WTC11 (cell line): ENCODE data around the gene FAM117B. TPM values are rescaled to one million over a fixed set of nuclear protein-coding genes. Genes with fewer than 3 reads are reported as not detected.

Source experiments
- ATAC-seq: fragments of 200-7000 bp; cut with Tn5 transposase; 2 replicates; pipeline ENCODE4 v1.10.0; 2021; ENCODE audit warnings: mild to moderate bottlenecking, moderate library complexity
- CTCF ChIA-PET: fragments of 300-600 bp; sonication (Branson Sonifier 250); formaldehyde crosslinking; loops from one replicate; lab custom pipeline; 2021; ENCODE audit warnings: antibody characterized with exemption; lab: Charles Lee
- POLR2A ChIA-PET: fragments of 350-600 bp; sonication (Branson Sonifier 250); formaldehyde crosslinking; loops from one replicate; lab custom pipeline; 2021; ENCODE audit warnings: antibody characterized with exemption; lab: Charles Lee
- DNase-seq: peaks from one replicate; pipeline ENCODE4 v3.0.0; 2021; ENCODE audit warnings: low spot score
- H3K27ac Mint-ChIP-seq: 2 replicates; pipeline ENCODE4 v1.8.0; 2021; ENCODE audit warnings: mixed read lengths
- H3K27me3 Mint-ChIP-seq: 2 replicates; pipeline ENCODE4 v1.8.0; 2021; ENCODE audit warnings: low read depth, mild to moderate bottlenecking, moderate library complexity, mixed read lengths
- H3K36me3 Mint-ChIP-seq: 2 replicates; pipeline ENCODE4 v1.8.0; 2021; ENCODE audit warnings: mixed read lengths
- H3K4me1 Mint-ChIP-seq: 2 replicates; pipeline ENCODE4 v1.8.0; 2022; ENCODE audit warnings: mixed read lengths
- H3K4me3 Mint-ChIP-seq: 2 replicates; pipeline ENCODE4 v1.8.0; 2021; ENCODE audit warnings: mild to moderate bottlenecking, moderate library complexity, mixed read lengths
- H3K9me3 Mint-ChIP-seq: 2 replicates; pipeline ENCODE4 v1.8.0; 2021; ENCODE audit warnings: mixed read lengths
- AR ChIP-seq: fragments of 250-450 bp; sonication (Bioruptor Pico); IDR thresholded peaks from 2 replicates; pipeline ENCODE4 v1.9.0; 2021; ENCODE audit warnings: mild to moderate bottlenecking
- CDX4 ChIP-seq: fragments of 250-450 bp; sonication (Bioruptor Pico); IDR thresholded peaks from 2 replicates; pipeline ENCODE4 v1.9.0; 2021; ENCODE audit warnings: moderate library complexity, mild to moderate bottlenecking, inconsistent platforms, borderline replicate concordance
- CREB1 ChIP-seq: sonication (generic); formaldehyde crosslinking; IDR thresholded peaks from 2 replicates; pipeline ENCODE4 v1.8.0; 2023; ENCODE audit warnings: mild to moderate bottlenecking, missing genetic modification reagents
- CREM ChIP-seq: sonication (generic); formaldehyde crosslinking; IDR thresholded peaks from 2 replicates; pipeline ENCODE4 v1.8.1; 2022; ENCODE audit warnings: mild to moderate bottlenecking, missing genetic modification reagents, moderate library complexity
- E2F4 ChIP-seq: sonication (generic); formaldehyde crosslinking; IDR thresholded peaks from 2 replicates; pipeline ENCODE4 v1.8.1; 2022; ENCODE audit warnings: low read depth, mild to moderate bottlenecking, moderate library complexity, missing genetic modification reagents, borderline replicate concordance
- E2F5 ChIP-seq: sonication (generic); formaldehyde crosslinking; IDR thresholded peaks from 2 replicates; pipeline ENCODE4 v1.8.1; 2022; ENCODE audit warnings: mild to moderate bottlenecking, moderate library complexity, missing genetic modification reagents
- FOXP1 ChIP-seq: sonication (generic); formaldehyde crosslinking; IDR thresholded peaks from 2 replicates; pipeline ENCODE4 v1.8.0; 2022; ENCODE audit warnings: missing genetic modification reagents, mild to moderate bottlenecking, moderate library complexity, borderline replicate concordance
- GRHL2 ChIP-seq: fragments of 250-450 bp; sonication (Bioruptor Pico); IDR thresholded peaks from 2 replicates; pipeline ENCODE4 v1.8.0; 2022; ENCODE audit warnings: mild to moderate bottlenecking, moderate library complexity; ENCODE audit not compliant: insufficient replicate concordance, severe bottlenecking
- GTF2I ChIP-seq: fragments of 250-450 bp; sonication (Bioruptor Pico); conservative IDR thresholded peaks from 2 replicates; pipeline ENCODE4 v1.4.0; 2021; ENCODE audit warnings: mild to moderate bottlenecking
- HMGXB4 ChIP-seq: sonication (generic); formaldehyde crosslinking; IDR thresholded peaks from 2 replicates; pipeline ENCODE4 v1.8.1; 2023; ENCODE audit warnings: mild to moderate bottlenecking, moderate library complexity, missing genetic modification reagents
- PRRX2 ChIP-seq: fragments of 250-450 bp; sonication (Bioruptor Pico); IDR thresholded peaks from 2 replicates; pipeline ENCODE4 v1.8.0; 2021; ENCODE audit warnings: mild to moderate bottlenecking
- SMAD3 ChIP-seq: sonication (generic); formaldehyde crosslinking; IDR thresholded peaks from 2 replicates; pipeline ENCODE4 v1.8.0; 2022; ENCODE audit warnings: missing genetic modification reagents, mild to moderate bottlenecking, borderline replicate concordance
- SP1 ChIP-seq: sonication (generic); formaldehyde crosslinking; conservative IDR thresholded peaks from 2 replicates; pipeline ENCODE4 v1.8.1; 2022; ENCODE audit warnings: missing genetic modification reagents
- ZNF121 ChIP-seq: sonication (generic); formaldehyde crosslinking; IDR thresholded peaks from 2 replicates; pipeline ENCODE4 v1.8.0; 2023; ENCODE audit warnings: missing genetic modification reagents
- ZSCAN18 ChIP-seq: fragments of 250-450 bp; sonication (Bioruptor Pico); IDR thresholded peaks from 2 replicates; pipeline ENCODE4 v2.1.2; 2022; ENCODE audit warnings: mild to moderate bottlenecking, moderate library complexity
- total RNA-seq: library from RNA; stranded (reverse); gene quantifications from 3 replicates; pipeline ENCODE4 v1.2.3, GENCODE V29; 2021
- TF ChIP-seq, protein P1 (sequence below): sonication (generic); formaldehyde crosslinking; IDR thresholded peaks from 2 replicates; pipeline ENCODE4 v1.8.0; 2022; ENCODE audit warnings: mild to moderate bottlenecking, missing genetic modification reagents
- TF ChIP-seq, protein P2 (sequence below): fragments of 250-450 bp; sonication (Bioruptor Pico); IDR thresholded peaks from 2 replicates; pipeline ENCODE4 v1.9.0; 2021; ENCODE audit warnings: mild to moderate bottlenecking
- TF ChIP-seq, protein P3 (sequence below): sonication (generic); formaldehyde crosslinking; IDR thresholded peaks from 2 replicates; pipeline ENCODE4 v1.8.1; 2023; ENCODE audit warnings: mild to moderate bottlenecking, missing genetic modification reagents, borderline replicate concordance

The FAM117B gene
- total RNA-seq, 1 experiment from 2014 or later = 18.1 TPM

GRCh38 chr2:202716114-202716718, 81.4 kb downstream of the FAM117B start:
- Mint-ChIP-seq H3K27me3 (no peaks in the 10 kb centered on the region; the same call in 1 of the 2 replicates), H3K36me3 (peaks cover 33% of the 10 kb centered on the region), H3K27ac (no peak overlapping the region), H3K4me1 (no peaks in the 10 kb centered on the region), H3K4me3 (no peak overlapping the region), H3K9me3 (peaks cover 40% of the 10 kb centered on the region)
- CTCF ChIA-PET = no interaction called here
- no peak for DNase-seq
- TF ChIP-seq E2F4 (CRISPR knock-in tag) = no peak
- no peak for TF ChIP-seq SP1 (CRISPR knock-in tag)
- no peak for TF ChIP-seq GTF2I (CRISPR knock-in tag)
- no peak for TF ChIP-seq CREM (CRISPR knock-in tag)
- no peak for TF ChIP-seq GRHL2 (CRISPR knock-in tag)
- TF ChIP-seq, protein P1, sequence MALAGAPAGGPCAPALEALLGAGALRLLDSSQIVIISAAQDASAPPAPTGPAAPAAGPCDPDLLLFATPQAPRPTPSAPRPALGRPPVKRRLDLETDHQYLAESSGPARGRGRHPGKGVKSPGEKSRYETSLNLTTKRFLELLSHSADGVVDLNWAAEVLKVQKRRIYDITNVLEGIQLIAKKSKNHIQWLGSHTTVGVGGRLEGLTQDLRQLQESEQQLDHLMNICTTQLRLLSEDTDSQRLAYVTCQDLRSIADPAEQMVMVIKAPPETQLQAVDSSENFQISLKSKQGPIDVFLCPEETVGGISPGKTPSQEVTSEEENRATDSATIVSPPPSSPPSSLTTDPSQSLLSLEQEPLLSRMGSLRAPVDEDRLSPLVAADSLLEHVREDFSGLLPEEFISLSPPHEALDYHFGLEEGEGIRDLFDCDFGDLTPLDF (CRISPR knock-in tag) = no peak
- TF ChIP-seq ZNF121 (CRISPR knock-in tag) = no peak
- no peak for TF ChIP-seq SMAD3 (CRISPR knock-in tag)
- TF ChIP-seq PRRX2 = no peak
- TF ChIP-seq ZSCAN18 (CRISPR knock-in tag) = no peak
- TF ChIP-seq, protein P2, sequence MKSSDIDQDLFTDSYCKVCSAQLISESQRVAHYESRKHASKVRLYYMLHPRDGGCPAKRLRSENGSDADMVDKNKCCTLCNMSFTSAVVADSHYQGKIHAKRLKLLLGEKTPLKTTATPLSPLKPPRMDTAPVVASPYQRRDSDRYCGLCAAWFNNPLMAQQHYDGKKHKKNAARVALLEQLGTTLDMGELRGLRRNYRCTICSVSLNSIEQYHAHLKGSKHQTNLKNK (CRISPR knock-in tag) = no peak
- TF ChIP-seq, protein P3, sequence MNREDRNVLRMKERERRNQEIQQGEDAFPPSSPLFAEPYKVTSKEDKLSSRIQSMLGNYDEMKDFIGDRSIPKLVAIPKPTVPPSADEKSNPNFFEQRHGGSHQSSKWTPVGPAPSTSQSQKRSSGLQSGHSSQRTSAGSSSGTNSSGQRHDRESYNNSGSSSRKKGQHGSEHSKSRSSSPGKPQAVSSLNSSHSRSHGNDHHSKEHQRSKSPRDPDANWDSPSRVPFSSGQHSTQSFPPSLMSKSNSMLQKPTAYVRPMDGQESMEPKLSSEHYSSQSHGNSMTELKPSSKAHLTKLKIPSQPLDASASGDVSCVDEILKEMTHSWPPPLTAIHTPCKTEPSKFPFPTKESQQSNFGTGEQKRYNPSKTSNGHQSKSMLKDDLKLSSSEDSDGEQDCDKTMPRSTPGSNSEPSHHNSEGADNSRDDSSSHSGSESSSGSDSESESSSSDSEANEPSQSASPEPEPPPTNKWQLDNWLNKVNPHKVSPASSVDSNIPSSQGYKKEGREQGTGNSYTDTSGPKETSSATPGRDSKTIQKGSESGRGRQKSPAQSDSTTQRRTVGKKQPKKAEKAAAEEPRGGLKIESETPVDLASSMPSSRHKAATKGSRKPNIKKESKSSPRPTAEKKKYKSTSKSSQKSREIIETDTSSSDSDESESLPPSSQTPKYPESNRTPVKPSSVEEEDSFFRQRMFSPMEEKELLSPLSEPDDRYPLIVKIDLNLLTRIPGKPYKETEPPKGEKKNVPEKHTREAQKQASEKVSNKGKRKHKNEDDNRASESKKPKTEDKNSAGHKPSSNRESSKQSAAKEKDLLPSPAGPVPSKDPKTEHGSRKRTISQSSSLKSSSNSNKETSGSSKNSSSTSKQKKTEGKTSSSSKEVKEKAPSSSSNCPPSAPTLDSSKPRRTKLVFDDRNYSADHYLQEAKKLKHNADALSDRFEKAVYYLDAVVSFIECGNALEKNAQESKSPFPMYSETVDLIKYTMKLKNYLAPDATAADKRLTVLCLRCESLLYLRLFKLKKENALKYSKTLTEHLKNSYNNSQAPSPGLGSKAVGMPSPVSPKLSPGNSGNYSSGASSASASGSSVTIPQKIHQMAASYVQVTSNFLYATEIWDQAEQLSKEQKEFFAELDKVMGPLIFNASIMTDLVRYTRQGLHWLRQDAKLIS (CRISPR knock-in tag) = no peak
- no peak for TF ChIP-seq CDX4 (CRISPR knock-in tag)
- no peak for TF ChIP-seq FOXP1 (CRISPR knock-in tag)
- TF ChIP-seq CREB1 = no peak
- TF ChIP-seq AR (CRISPR knock-in tag) = no peak
- TF ChIP-seq HMGXB4 (CRISPR knock-in tag) = no peak
- TF ChIP-seq E2F5 (CRISPR knock-in tag) = no peak
- POLR2A ChIA-PET = no interaction called here
- no peak for ATAC-seq
